HT-29 (cell line): ENCODE measurements around the gene GNL1. TPM values are rescaled to one million over a fixed set of nuclear protein-coding genes. Genes with fewer than 3 reads are reported as not detected.
"Not testable (repeated sequence)": the region's sequence is repeated elsewhere in the genome, so short reads cannot be mapped to it uniquely, and the experiment has no call there.

ENCODE experiments used
- DNase-seq: peaks from one replicate; pipeline ENCODE4 v3.0.0-alpha.2; 2015; ENCODE audit warnings: low spot score
- small RNA-seq: library from RNA; depleted of rRNA; stranded (forward); fragments of <200 nt; gene quantifications from one replicate; pipeline ENCODE3, GENCODE V24; 2014
- total RNA-seq: library from RNA; depleted of rRNA; stranded (reverse); fragments of >200 nt; shearing (Covaris generic); gene quantifications from 2 replicates; pipeline ENCODE4 v1.2.3, GENCODE V29; 2014; rRNA removed

GNL1 gene
- total RNA-seq, 1 experiment from 2014 or later: 72.9 TPM

DNA sequence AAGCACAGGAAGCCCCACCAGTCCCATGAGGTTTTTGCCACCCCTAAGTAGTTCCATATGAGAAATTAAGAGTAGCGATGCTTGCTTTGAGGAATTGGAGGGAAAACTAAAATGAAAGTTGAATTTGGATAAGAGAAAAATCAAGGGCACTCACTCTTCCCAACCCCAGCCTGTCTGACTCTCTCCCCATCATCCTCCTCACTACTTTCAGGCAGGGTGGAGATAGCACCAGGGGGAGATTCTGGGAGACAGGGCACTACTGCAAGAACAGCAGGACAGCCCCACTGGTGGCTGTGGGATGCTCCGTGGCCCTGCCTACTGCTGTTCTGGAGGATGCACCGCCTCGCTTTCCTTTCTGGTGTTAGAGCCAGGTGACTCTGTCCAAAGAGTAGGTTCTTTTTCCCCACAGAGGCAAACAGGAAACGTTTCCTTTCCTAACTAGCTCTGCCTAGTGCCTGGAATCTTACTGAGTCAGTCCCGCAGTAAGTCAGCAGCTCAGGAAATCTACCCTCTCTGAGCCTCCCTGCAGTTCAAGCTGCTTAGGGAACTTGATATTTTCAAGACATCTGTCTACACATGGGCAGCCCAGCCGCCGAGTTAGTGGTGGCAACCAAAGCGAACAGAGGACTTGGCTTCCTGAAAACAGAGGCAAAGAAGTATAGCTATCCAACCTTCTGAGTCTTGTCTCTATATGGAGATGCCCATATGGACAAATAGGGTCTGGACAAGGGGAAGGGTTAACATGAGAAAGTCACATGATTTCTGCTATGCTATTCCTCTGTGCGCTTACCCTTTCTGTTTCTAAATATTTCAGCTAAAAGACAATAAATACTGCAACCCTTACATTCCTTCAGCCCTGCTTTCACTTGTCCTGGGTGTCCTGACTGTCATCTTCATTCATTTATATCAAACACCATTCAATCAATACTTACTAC, 55.6 kb downstream of the GNL1 start:
- no peak for DNase-seq

DNA sequence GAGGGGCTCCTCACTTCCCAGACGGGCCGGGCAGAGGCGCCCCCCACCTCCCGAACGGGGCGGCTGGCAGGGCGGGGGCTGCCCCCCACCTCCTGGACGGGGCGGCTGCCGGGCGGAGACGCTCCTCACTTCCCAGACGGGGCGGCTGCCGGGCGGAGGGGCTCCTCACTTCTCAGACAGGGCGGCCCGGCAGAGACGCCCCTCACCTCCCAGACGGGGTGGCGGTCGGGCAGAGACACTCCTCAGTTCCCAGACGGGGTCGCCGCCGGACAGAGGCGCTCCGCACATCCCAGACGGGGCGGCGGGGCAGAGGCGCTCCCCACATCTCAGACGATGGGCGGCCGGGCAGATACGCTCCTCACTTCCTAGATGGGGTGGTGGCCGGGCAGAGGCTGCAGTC, 57.6 kb downstream of the GNL1 start:
- not testable (repeated sequence) for DNase-seq

DNA sequence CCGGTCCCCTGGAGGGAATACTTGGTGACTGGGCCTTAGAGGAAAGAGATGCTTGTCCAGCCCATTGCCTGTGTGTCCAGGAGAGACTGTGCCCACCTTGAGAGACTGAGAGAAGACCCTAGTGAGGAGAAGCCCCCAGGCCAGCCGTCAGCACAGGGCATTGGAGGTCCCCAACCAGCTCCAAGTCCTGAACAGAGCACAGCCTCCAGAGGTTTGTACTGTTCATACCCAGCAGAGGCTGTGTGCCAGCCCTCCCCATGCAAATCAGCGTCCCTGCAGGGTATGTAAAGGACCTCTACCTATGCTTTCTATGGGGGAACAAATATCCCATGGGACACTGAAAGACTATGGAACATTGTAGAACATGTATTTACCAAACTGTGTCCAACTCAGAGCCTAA, 58.6 kb downstream of the GNL1 start:
- no peak for DNase-seq

DNA sequence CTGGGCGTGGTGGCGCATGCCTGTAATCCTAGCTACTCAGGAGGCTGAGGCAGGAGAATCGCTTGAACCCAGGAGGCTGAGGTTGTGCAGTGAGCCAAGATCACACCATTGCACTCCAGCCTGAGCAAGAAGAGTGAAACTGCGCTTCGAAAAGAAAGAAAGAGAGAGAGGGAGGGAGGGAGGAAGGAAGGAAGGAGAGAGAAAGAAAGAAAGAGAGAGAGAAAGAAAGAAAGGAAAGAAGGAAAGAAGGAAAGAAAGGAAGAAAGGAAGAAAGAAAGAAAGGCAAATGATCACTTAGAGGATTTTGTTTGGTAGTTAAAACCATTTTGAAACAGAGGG, 59.1 kb downstream of the GNL1 start:
- DNase-seq: not testable (repeated sequence)

DNA sequence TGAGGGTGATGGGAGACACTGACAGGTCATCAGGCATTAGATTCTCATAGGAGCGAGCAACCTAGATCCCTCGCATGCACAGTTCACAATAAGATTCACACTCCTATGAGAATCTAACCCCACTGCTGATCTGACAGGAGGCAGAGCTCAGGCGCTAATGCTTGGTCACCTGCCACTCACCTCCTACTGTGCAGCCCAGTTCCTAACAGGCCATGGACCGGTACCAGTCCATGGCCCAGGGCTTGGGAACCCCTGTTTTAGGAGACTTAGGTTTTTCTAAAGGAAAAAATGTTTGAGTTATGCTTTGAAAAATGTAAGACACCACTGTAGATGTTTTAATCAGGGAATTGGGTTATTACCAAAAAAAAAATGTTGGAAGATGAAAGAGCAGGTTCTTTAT, 60.3 kb downstream of the GNL1 start:
- no peak for DNase-seq

DNA sequence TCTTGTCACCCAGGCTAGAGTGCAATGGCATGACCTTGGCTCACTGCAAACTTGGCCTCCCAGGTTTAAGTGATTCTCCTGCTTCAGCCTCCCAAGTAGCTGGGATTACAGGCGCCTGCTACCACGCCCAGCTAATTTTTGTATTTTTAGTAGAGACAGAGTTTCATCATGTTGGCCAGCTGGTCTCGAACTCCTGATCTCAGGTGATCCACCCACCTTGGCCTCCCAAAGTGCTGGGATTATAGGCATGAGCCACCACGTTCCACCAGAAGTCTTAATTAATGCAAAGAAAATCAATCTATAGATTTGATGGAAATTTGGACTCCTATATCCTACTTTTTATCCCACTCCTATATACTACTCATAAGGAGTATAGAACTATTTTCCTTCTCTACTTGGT, 61.2 kb downstream of the GNL1 start:
- not testable (repeated sequence) for DNase-seq

DNA sequence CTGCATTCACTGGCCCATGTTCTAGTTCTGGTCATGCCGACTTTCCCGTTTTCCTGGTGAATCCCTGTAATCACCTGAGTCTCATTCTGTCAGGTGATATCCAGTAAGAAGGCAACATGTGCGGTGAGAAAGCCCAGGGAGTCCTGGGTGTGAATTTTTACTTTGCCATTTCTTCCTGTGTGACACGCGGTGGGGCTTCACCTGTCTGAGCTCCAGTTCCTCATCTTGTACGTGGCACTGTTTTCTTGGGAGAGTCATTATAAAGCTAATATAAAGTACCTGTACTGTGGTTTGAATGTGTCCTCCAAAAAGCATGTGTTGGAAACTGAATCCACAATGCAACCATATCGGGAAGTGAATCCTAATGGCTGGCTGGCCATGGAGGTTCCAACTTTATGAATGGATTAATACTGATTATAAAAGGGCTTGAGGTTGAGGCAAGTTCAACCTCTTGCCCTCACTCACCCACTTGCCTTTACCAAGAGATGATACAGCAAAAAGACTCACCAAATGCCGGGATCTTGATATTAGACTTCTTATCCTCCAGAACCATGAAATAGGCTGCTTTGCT, 61.9 kb downstream of the GNL1 start:
- no peak for DNase-seq

DNA sequence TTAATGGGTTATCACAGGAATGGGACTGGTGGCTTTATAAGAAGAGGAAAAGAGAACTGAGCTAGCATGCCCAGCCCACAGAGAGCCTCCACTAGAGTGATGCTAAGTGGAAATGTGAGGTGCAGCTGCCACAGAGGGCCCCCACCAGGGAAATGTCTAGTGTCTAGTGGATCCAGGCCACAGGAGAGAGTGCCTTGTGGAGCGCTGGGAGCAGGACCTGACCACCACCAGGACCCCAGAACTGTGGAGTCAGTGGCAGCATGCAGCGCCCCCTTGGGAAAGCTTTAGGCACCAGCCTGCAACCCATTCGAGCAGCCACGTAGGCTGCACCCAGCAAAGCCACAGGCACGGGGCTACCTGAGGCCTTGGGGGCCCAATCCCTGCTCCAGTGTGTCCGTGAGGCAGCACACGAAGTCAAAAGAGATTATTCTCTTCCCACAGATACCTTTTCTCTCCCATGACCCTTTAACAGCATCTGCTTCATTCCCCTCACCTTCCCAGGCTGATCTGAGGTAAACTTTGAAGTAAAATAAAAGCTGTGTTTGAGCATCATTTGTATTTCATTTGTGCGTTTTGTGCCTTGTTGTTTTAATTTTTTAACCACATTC, 62.5 kb downstream of the GNL1 start:
- no peak for DNase-seq

DNA sequence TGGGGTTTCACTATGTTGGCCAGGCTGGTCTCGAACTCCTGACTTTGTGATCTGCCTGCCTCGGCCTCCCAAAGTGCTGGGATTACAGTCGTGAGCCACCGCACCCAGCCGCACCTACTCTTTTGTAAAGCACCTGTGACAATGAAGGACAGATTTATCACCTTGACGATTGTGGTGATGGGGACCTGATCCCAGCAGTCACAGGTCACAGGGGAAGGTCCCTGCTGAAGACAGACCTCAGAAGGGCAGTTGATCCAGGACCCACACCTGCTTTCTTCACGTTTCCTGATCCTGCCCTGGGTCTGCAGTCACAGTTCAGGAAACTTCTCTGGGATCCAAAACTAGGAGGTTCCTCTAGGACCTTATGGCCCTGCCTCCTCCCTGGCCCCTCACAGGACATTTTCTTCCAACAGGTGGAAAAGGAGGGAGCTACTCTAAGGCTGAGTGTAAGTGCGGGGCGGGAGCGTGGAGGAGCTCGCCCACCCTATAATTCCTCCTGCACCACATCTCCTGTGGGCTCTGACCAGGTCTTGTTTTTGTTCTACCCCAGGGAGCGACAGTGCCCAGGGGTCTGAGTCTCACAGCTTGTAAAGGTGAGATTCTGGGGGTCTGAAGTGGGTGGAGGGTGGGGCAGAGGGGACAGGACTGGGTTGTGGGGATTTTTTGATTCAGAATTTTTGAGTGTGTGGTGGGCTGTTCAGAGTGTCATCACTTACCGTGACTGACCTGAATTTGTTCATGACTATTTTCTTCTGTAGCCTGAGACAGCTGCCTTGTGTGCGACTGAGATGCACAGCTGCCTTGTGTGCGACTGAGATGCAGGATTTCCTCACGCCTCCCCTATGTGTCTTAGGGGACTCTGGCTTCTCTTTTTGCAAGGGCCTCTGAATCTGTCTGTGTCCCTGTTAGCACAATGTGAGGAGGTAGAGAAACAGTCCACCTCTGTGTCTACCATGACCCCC, 64.0 kb downstream of the GNL1 start:
- no peak for DNase-seq

Small RNA genes lying within 50 kb of the gene (small RNA-seq; reads per million reads assigned to genes)
- gene MIR877: 0.50 reads per million

Other genes with a start within 250 kb of the GNL1 start
- 13.6 and 15.0 TPM in 2 replicates for gene TRIM39, start 229.6 kb downstream of the GNL1 start, total RNA-seq
- gene RPP21, start 211.3 kb downstream of the GNL1 start, total RNA-seq: 111 and 121 TPM in 2 replicates
- gene HLA-E, start 67.0 kb downstream of the GNL1 start, total RNA-seq: 99.5 and 117 TPM in 2 replicates
- gene PRR3, start 806 bp upstream of the GNL1 start, total RNA-seq: 5.1 and 7.7 TPM in 2 replicates
- 57.3 and 73.4 TPM in 2 replicates for gene ABCF1, start 15.0 kb upstream of the GNL1 start, total RNA-seq
- 50.3 and 51.5 TPM in 2 replicates for gene PPP1R10, start 60.8 kb upstream of the GNL1 start, total RNA-seq
- 55.4 and 66.8 TPM in 2 replicates for gene MRPS18B, start 61.4 kb upstream of the GNL1 start, total RNA-seq
- 8.3 and 9.2 TPM in 2 replicates for gene ATAT1, start 70.4 kb upstream of the GNL1 start, total RNA-seq
- gene C6orf136, start 90.6 kb upstream of the GNL1 start, total RNA-seq: 14.5 and 18.6 TPM in 2 replicates
- 43.2 and 43.8 TPM in 2 replicates for gene DHX16, start 116.5 kb upstream of the GNL1 start, total RNA-seq
- gene PPP1R18, start 130.2 kb upstream of the GNL1 start, total RNA-seq: 12.1 and 13.2 TPM in 2 replicates
- 16.2 and 18.3 TPM in 2 replicates for gene NRM, start 134.5 kb upstream of the GNL1 start, total RNA-seq
- gene MDC1, start 160.8 kb upstream of the GNL1 start, total RNA-seq: 24.8 and 24.9 TPM in 2 replicates
- gene TUBB, start 163.9 kb upstream of the GNL1 start, total RNA-seq: 935 and 959 TPM in 2 replicates
- 142 and 152 TPM in 2 replicates for gene FLOT1, start 186.2 kb upstream of the GNL1 start, total RNA-seq
- 200 and 206 TPM in 2 replicates for gene IER3, start 188.1 kb upstream of the GNL1 start, total RNA-seq